Astrocyte (in vitro differentiated cells and primary cell): ENCODE measurements around the gene MORN3. TPM values are rescaled to one million over a fixed set of nuclear protein-coding genes. Genes with fewer than 3 reads are reported as not detected.

Source experiments
- DNase-seq: peaks from one replicate; pipeline ENCODE4 v3.0.0-alpha.2; 2010; ENCODE audit warnings: low read depth
- FAIRE-seq: peaks from 2 replicates; lab custom pipeline; 2011; peaks lifted over from hg19 to GRCh38; lab: Jason Lieb, UNC
- H2AFZ ChIP-seq: 2 replicates; pipeline ENCODE4 v1.6.0; 2012; ENCODE audit warnings: low read depth, low read length, inconsistent platforms
- H3K27ac ChIP-seq: 2 replicates; pipeline ENCODE4 v1.5.1; 2011; ENCODE audit warnings: low read depth, low read length, inconsistent platforms
- H3K27me3 ChIP-seq: 2 replicates; pipeline ENCODE4 v1.6.0; 2011; ENCODE audit warnings: low read length, inconsistent platforms; ENCODE audit not compliant: insufficient read depth
- H3K36me3 ChIP-seq: 2 replicates; pipeline ENCODE4 v1.5.1; 2011; ENCODE audit warnings: low read length, inconsistent platforms; ENCODE audit not compliant: insufficient read depth
- H3K4me1 ChIP-seq: 2 replicates; pipeline ENCODE4 v1.5.1; 2011; ENCODE audit warnings: low read length, inconsistent platforms; ENCODE audit not compliant: insufficient read depth
- H3K4me2 ChIP-seq: 2 replicates; pipeline ENCODE4 v1.6.0; 2012; ENCODE audit warnings: low read length, inconsistent platforms
- H3K4me3 ChIP-seq: 2 replicates; pipeline ENCODE4 v1.5.1; 2011; ENCODE audit warnings: low read depth, mild to moderate bottlenecking, low read length, inconsistent platforms; ENCODE audit not compliant: insufficient read depth
- H3K79me2 ChIP-seq: 2 replicates; pipeline ENCODE4 v1.6.0; 2012; ENCODE audit warnings: mild to moderate bottlenecking, low read length, inconsistent platforms; ENCODE audit not compliant: insufficient read depth
- H3K9ac ChIP-seq: 2 replicates; pipeline ENCODE4 v1.6.0; 2012; ENCODE audit warnings: mild to moderate bottlenecking, low read length, inconsistent platforms
- H3K9me3 ChIP-seq: 2 replicates; pipeline ENCODE4 v1.5.1; 2012; ENCODE audit warnings: low read depth, mild to moderate bottlenecking, low read length, inconsistent platforms; ENCODE audit not compliant: insufficient read depth
- H4K20me1 ChIP-seq: 2 replicates; pipeline ENCODE4 v1.6.0; 2012; ENCODE audit warnings: low read length, inconsistent platforms; ENCODE audit not compliant: insufficient read depth
- H3K27ac Mint-ChIP-seq: one replicate; pipeline ENCODE4 v1.8.0; 2021; ENCODE audit warnings: mild to moderate bottlenecking, mixed read lengths; ENCODE audit not compliant: unreplicated experiment
- H3K27me3 Mint-ChIP-seq: one replicate; pipeline ENCODE4 v1.8.0; 2021; ENCODE audit warnings: low read depth, mixed read lengths; ENCODE audit not compliant: unreplicated experiment
- H3K36me3 Mint-ChIP-seq: one replicate; pipeline ENCODE4 v1.8.0; 2021; ENCODE audit warnings: low read depth, mixed read lengths; ENCODE audit not compliant: unreplicated experiment
- H3K4me1 Mint-ChIP-seq: one replicate; pipeline ENCODE4 v1.8.0; 2021; ENCODE audit warnings: low read depth, mixed read lengths; ENCODE audit not compliant: unreplicated experiment
- H3K4me3 Mint-ChIP-seq: one replicate; pipeline ENCODE4 v1.8.0; 2021; ENCODE audit warnings: mild to moderate bottlenecking, moderate library complexity, mixed read lengths; ENCODE audit not compliant: unreplicated experiment
- H3K9me3 Mint-ChIP-seq: one replicate; pipeline ENCODE4 v1.8.0; 2021; ENCODE audit warnings: mild to moderate bottlenecking, mixed read lengths; ENCODE audit not compliant: unreplicated experiment
- EZH2 ChIP-seq: IDR thresholded peaks from 2 replicates; pipeline ENCODE4 v1.6.1; 2012; ENCODE audit warnings: mild to moderate bottlenecking, low read length, inconsistent platforms; ENCODE audit not compliant: insufficient read depth
- total RNA-seq: library from RNA; stranded (reverse); gene quantifications from 2 replicates; pipeline ENCODE4 v1.2.1, GENCODE V29; 2021
- TF ChIP-seq, protein P1 (sequence below): IDR thresholded peaks from 2 replicates; pipeline ENCODE4 v1.5.1; 2011; ENCODE audit warnings: low read depth, mild to moderate bottlenecking, inconsistent platforms, low read length, moderate library complexity; ENCODE audit not compliant: insufficient read depth

The MORN3 gene
- total RNA-seq, 1 donor from 2014 or later = 0.36 TPM

DNA sequence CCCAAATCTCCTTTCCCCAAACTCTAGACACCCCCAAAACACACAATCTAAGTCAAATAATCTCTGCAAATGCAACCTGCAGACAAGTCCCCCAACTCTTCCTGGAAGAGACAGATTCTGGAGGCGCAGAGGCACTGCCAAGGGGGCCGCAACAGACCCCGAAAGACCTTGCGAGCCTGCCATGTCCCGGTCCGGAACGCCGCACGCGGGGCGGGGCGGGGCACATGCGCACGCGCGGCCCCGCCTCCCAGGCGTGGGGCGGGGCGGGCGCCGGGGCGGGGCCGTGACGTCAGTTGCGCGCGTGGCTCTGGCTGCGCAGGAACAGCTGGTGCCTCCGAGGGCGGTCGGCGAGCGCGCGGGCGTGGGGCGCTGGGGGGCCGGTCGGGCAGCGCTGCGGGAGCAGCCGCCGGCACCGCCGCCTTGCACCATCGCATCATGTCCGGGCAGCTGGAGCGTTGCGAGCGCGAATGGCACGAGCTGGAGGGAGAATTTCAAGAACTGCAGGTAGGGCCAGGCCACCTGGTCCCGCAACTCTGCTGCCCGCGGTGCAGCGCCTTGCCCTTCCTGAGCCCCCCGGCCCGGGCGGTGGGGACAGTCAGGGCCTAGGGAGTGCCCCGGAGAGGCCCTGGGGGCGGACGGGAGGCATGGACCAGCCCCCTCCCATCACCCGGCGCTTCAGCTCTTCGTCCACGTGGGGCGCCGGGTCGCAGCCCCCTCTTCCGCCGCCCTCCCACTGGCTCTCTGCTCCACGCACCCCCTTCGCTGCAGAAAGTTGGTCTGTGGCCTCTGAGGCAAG, 43.2 kb upstream of the MORN3 start, which contains the start of gene TMEM120B:
Gene TMEM120B, plus strand, starts transcription at position 292 of the 796 bp plus-strand sequence. Its CDS starts 144 bp downstream, at position 436.
- H3K27me3 Mint-ChIP-seq = no peaks in the 10 kb centered on the region
- Histone ChIP-seq H4K20me1 (peaks cover 41% of the 10 kb centered on the region), H3K36me3 (no peaks in the 10 kb centered on the region), H3K4me3 (peak within 1 kb of the TSS; percentile 87), H3K79me2 (peaks cover 35% of the 10 kb centered on the region), H3K9me3 (no peaks in the 10 kb centered on the region), H2AFZ (peak within 1 kb of the TSS; percentile 88), H3K27ac (peak within 1 kb of the TSS; percentile 81), H3K9ac (peak within 1 kb of the TSS; percentile 90), H3K4me2 (peak within 1 kb of the TSS; percentile 94), H3K4me1 (peaks cover 37% of the 10 kb centered on the region), H3K27me3 (no peaks in the 10 kb centered on the region)
- DNase-seq (peak; percentile 37), FAIRE-seq (no peak)
- peaks cover 36% of the 10 kb centered on the region for H3K4me1 Mint-ChIP-seq
- TF ChIP-seq EZH2 = no peak
- TF ChIP-seq, protein P1, sequence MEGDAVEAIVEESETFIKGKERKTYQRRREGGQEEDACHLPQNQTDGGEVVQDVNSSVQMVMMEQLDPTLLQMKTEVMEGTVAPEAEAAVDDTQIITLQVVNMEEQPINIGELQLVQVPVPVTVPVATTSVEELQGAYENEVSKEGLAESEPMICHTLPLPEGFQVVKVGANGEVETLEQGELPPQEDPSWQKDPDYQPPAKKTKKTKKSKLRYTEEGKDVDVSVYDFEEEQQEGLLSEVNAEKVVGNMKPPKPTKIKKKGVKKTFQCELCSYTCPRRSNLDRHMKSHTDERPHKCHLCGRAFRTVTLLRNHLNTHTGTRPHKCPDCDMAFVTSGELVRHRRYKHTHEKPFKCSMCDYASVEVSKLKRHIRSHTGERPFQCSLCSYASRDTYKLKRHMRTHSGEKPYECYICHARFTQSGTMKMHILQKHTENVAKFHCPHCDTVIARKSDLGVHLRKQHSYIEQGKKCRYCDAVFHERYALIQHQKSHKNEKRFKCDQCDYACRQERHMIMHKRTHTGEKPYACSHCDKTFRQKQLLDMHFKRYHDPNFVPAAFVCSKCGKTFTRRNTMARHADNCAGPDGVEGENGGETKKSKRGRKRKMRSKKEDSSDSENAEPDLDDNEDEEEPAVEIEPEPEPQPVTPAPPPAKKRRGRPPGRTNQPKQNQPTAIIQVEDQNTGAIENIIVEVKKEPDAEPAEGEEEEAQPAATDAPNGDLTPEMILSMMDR = no peak
- H3K9me3 Mint-ChIP-seq = peaks cover 10% of the 10 kb centered on the region
- peak within 1 kb of the TSS; percentile 89 for H3K4me3 Mint-ChIP-seq
- H3K27ac Mint-ChIP-seq = peak within 1 kb of the TSS; percentile 95
- H3K36me3 Mint-ChIP-seq = peaks cover 7% of the 10 kb centered on the region

DNA sequence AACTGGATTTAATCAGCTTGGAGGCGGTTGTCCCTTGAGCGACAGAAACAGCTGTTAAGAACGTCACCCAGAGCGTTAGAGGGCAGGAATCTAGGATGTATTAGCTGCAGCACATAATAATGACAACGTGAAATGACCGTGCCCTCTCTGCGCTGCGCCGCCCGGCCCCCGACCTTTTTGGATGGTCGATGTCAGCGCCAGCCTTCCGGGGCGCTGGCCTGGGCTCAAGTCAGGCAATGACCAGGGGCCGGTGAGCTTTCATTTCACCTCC, 42.7 kb upstream of the MORN3 start:
- Histone ChIP-seq H3K9me3 (no peaks in the 10 kb centered on the region), H3K9ac (peak overlapping the region; percentile 90), H3K27ac (peak overlapping the region; percentile 81), H2AFZ (peak overlapping the region; percentile 81), H3K4me3 (peak overlapping the region; percentile 87), H3K27me3 (no peaks in the 10 kb centered on the region), H4K20me1 (peaks cover 37% of the 10 kb centered on the region), H3K4me1 (peaks cover 34% of the 10 kb centered on the region), H3K36me3 (no peaks in the 10 kb centered on the region), H3K4me2 (peak overlapping the region; percentile 94), H3K79me2 (peaks cover 32% of the 10 kb centered on the region)
- Mint-ChIP-seq H3K9me3 (peaks cover 10% of the 10 kb centered on the region), H3K27ac (peak overlapping the region; percentile 95), H3K4me1 (peaks cover 35% of the 10 kb centered on the region), H3K4me3 (peak overlapping the region; percentile 89), H3K36me3 (peaks cover 7% of the 10 kb centered on the region), H3K27me3 (no peaks in the 10 kb centered on the region)
- no peak for FAIRE-seq
- no peak for TF ChIP-seq EZH2
- TF ChIP-seq, protein P1 = no peak
- DNase-seq = no peak
